K562 treated with DMSO at 1 percent for 4 hours (cell line): ENCODE data around the gene PPP2R1B. TPM values are rescaled to one million over a fixed set of nuclear protein-coding genes. Genes with fewer than 3 reads are reported as not detected.

Experiments
- total RNA-seq: library from RNA; unstranded; fragments of 300-600 nt; gene quantifications from 2 replicates; pipeline ENCODE4 v1.2.3, GENCODE V29; 2022; ENCODE audit not compliant: insufficient read depth

Gene PPP2R1B
- total RNA-seq: 10.3 and 13.1 TPM in 2 replicates

GRCh38 chr11:111765984-111766833, at the start of gene PPP2R1B:
TSS of gene PPP2R1B (minus strand) at chr11:111766389. CDS start at chr11:111766361, 28 bp downstream.

Other genes starting within 250 kb of the PPP2R1B start
- not detected in 2 replicates for gene LAYN, start 225.7 kb downstream of the PPP2R1B start, total RNA-seq
- 8.0 and 9.1 TPM in 2 replicates for gene SIK2, start 163.9 kb downstream of the PPP2R1B start, total RNA-seq
- 13.7 and 16.7 TPM in 2 replicates for gene ALG9, start 105.2 kb upstream of the PPP2R1B start, total RNA-seq
- 0.74 and 0.84 TPM in 2 replicates for gene FDXACB1, start 112.8 kb upstream of the PPP2R1B start, total RNA-seq
- 23.6 and 32.1 TPM in 2 replicates for gene CFAP68, start 113.2 kb upstream of the PPP2R1B start, total RNA-seq
- not detected in 2 replicates for gene CRYAB, start 145.4 kb upstream of the PPP2R1B start, total RNA-seq
- not detected in 2 replicates for gene HSPB2, start 146.3 kb upstream of the PPP2R1B start, total RNA-seq
- gene C11orf52, start 152.5 kb upstream of the PPP2R1B start, total RNA-seq: 0.71 TPM in 1 of 2 replicates, not detected in the other
- gene DIXDC1, start 171.0 kb upstream of the PPP2R1B start, total RNA-seq: 1.4 and 1.9 TPM in 2 replicates